GM12878 (cell line): ENCODE measurements around the gene SLAIN2. TPM values are rescaled to one million over a fixed set of nuclear protein-coding genes. Genes with fewer than 3 reads are reported as not detected.

Source experiments
- ATAC-seq: fragments of 200-7000 bp; cut with Tn5 transposase; 3 replicates; pipeline ENCODE4 v1.9.1; 2020; ENCODE audit warnings: mild to moderate bottlenecking, moderate library complexity
- BruUV-seq: library from RNA; stranded (reverse); fragments of 400-500 nt; replicated peaks from 2 replicates; lab custom pipeline; 2021; lab: Mats Ljungman, UMichigan
- CTCF ChIA-PET: fragments of 300-600 bp; sonication (Branson Sonifier 250); formaldehyde crosslinking; extraction: SDS; loops from one replicate; lab custom pipeline; 2021; ENCODE audit warnings: inconsistent platforms; lab: Yijun Ruan, JAX
- POLR2A ChIA-PET: fragments of 350-600 bp; formaldehyde crosslinking; extraction: SDS; loops from one replicate; lab custom pipeline; 2021; ENCODE audit warnings: inconsistent platforms; lab: Charles Lee
- RAD21 ChIA-PET: fragments of 300-600 bp; sonication (Branson Sonifier 250); formaldehyde crosslinking; loops from one replicate; lab custom pipeline; 2023; ENCODE audit warnings: antibody characterized with exemption; ENCODE audit not compliant: unreplicated experiment; lab: Charles Lee
- SMC1A ChIA-PET: fragments of 300-600 bp; sonication (Branson Sonifier 250); formaldehyde crosslinking; loops from one replicate; lab custom pipeline; 2023; ENCODE audit not compliant: unreplicated experiment, uncharacterized antibody; lab: Charles Lee
- DNase-seq: peaks from one replicate; pipeline ENCODE4 v3.0.0-alpha.2; 2011; ENCODE audit warnings: low read depth, low spot score
- FAIRE-seq: peaks from 3 replicates; lab custom pipeline; 2011; peaks lifted over from hg19 to GRCh38; lab: Jason Lieb, UNC
- H2AFZ ChIP-seq: 2 replicates; pipeline ENCODE4 v1.6.0; 2011; ENCODE audit warnings: low read depth, low read length, control low read depth; ENCODE audit not compliant: control insufficient read depth
- H3K27ac ChIP-seq: 2 replicates; pipeline ENCODE4 v1.5.1; 2011; ENCODE audit warnings: control low read depth; ENCODE audit not compliant: control insufficient read depth, insufficient read depth
- H3K27me3 ChIP-seq, 2 experiments: replicated peaks in 1 of 2; 2 replicates each; pipeline versions ENCODE4 v1.6.0 to v1.6.1; 2011; ENCODE audit warnings: low read length in 1 of 2; ENCODE audit not compliant: control insufficient read depth in 2 of 2, insufficient read depth in 2 of 2
- H3K36me3 ChIP-seq, 2 experiments: 2 replicates each; pipeline ENCODE4 v1.5.1; 2011; ENCODE audit warnings: low read length in 1 of 2; ENCODE audit not compliant: control insufficient read depth in 2 of 2, insufficient read depth in 2 of 2
- H3K4me1 ChIP-seq: 2 replicates; pipeline ENCODE4 v1.6.1; 2011; ENCODE audit warnings: mild to moderate bottlenecking, low read length, moderate library complexity, mixed read lengths; ENCODE audit not compliant: control insufficient read depth, insufficient read depth
- H3K4me2 ChIP-seq: 2 replicates; pipeline ENCODE4 v1.6.0; 2011; ENCODE audit warnings: control low read depth; ENCODE audit not compliant: control insufficient read depth, insufficient read depth
- H3K4me3 ChIP-seq: fragments of 200-600 bp; sonication (generic); 2 replicates; pipeline ENCODE4 v1.5.1; 2016
- H3K79me2 ChIP-seq: 2 replicates; pipeline ENCODE4 v1.6.0; 2011; ENCODE audit warnings: low read length; ENCODE audit not compliant: control insufficient read depth, insufficient read depth
- H3K9ac ChIP-seq: 2 replicates; pipeline ENCODE4 v1.8.0; 2011; ENCODE audit warnings: low read length, control low read depth, mixed read lengths; ENCODE audit not compliant: control insufficient read depth, insufficient read depth
- H3K9me3 ChIP-seq: replicated peaks from 3 replicates; pipeline ENCODE4 v1.5.1; 2011; ENCODE audit warnings: mild to moderate bottlenecking, low read length; ENCODE audit not compliant: control insufficient read depth, insufficient read depth
- H4K20me1 ChIP-seq: 2 replicates; pipeline ENCODE4 v1.6.0; 2011; ENCODE audit not compliant: control insufficient read depth, insufficient read depth
- CREB1 ChIP-seq: IDR thresholded peaks from 2 replicates; pipeline ENCODE4 v1.6.1; 2012; ENCODE audit warnings: low read depth, mild to moderate bottlenecking, inconsistent platforms
- EGR1 ChIP-seq, 2 experiments: IDR thresholded peaks; 1 replicate in 1 of 2; 2 replicates in 1 of 2; pipeline ENCODE4 v1.6.1; 2011 to 2012; ENCODE audit warnings: low read depth in 2 of 2, low read length in 2 of 2, borderline replicate concordance in 1 of 2, mild to moderate bottlenecking in 1 of 2, moderate library complexity in 1 of 2
- ETV6 ChIP-seq, 2 experiments: fragments of 450-650 bp in 1 of 2; IDR thresholded peaks in 1 of 2; conservative IDR thresholded peaks in 1 of 2; 2 replicates each; pipeline ENCODE4 v1.6.1; 2014; ENCODE audit warnings: antibody characterized with exemption in 1 of 2, borderline replicate concordance in 1 of 2, low read depth in 1 of 2, mild to moderate bottlenecking in 1 of 2, moderate library complexity in 1 of 2
- KDM1A ChIP-seq: fragments of 200-600 bp; sonication (generic); IDR thresholded peaks from 2 replicates; pipeline ENCODE4 v1.6.1; 2016; ENCODE audit warnings: borderline replicate concordance
- NFYA ChIP-seq: IDR thresholded peaks from 2 replicates; pipeline ENCODE4 v1.6.1; 2011; ENCODE audit warnings: low read depth, mild to moderate bottlenecking, low read length, improper control_type of control experiment, borderline replicate concordance
- STAT3 ChIP-seq: IDR thresholded peaks from 2 replicates; pipeline ENCODE4 v1.6.1; 2011; ENCODE audit warnings: low read depth, low read length, improper control_type of control experiment
- SUZ12 ChIP-seq: fragments of 200-600 bp; sonication (generic); IDR thresholded peaks from one replicate; pipeline ENCODE4 v1.6.1; 2018; ENCODE audit warnings: antibody characterized with exemption, mild to moderate bottlenecking; ENCODE audit not compliant: unreplicated experiment
- USF1 ChIP-seq: IDR thresholded peaks from 2 replicates; pipeline ENCODE4 v1.6.1; 2011; ENCODE audit warnings: borderline replicate concordance, low read depth, mild to moderate bottlenecking, moderate library complexity, mixed read lengths, low read length; ENCODE audit not compliant: insufficient read depth; ENCODE audit errors: extremely low read length
- ZBTB40 ChIP-seq: fragments of 450-650 bp; IDR thresholded peaks from 2 replicates; pipeline ENCODE4 v1.6.1; 2016; ENCODE audit warnings: mild to moderate bottlenecking, moderate library complexity, borderline replicate concordance
- WGBS: methylation state at CpG from one replicate; pipeline ENCODE4 v1.1.6; 2016; ENCODE audit warnings: low lambda C conversion rate; ENCODE audit not compliant: insufficient replicate concordance, insufficient coverage; ENCODE audit errors: missing lambda C conversion rate; 5-methylcytosine and 5-hydroxymethylcytosine counted together
- in situ Hi-C: fragments of 300-500 bp; cut with MboI; formaldehyde crosslinking; loops from 9 replicates; pipeline ENCODE4 v1.14.3; 2018; ENCODE audit warnings: mixed read lengths
- intact Hi-C: fragments of 100-400 bp; cut with micrococcal nuclease; formaldehyde crosslinking; loops from one replicate; pipeline ENCODE4 v1.14.2; 2022; ENCODE audit not compliant: unreplicated experiment
- polyA plus RNA-seq, 11 experiments: library from polyadenylated mRNA; depleted of rRNA in 4 of 11; unstranded in 6 of 11; stranded (reverse) in 5 of 11; fragments of >200 nt; fragmentation: Nextera tagmentation in 4 of 11; fragmentation: Illumina TruSeq in 1 of 11; extraction: Ambion mirVana in 4 of 11; extraction: Trizol in 1 of 11; gene quantifications; 1 replicate in 1 of 11; 2 replicates in 10 of 11; pipeline versions ENCODE4 v1.2.1 to v1.2.3, GENCODE V29; 2011 to 2016; ENCODE audit warnings: inconsistent platforms in 2 of 11, missing spikeins in 2 of 11, low read depth in 1 of 11
- total RNA-seq, 4 experiments: library from RNA; depleted of rRNA in 3 of 4; stranded (reverse); fragments of >200 nt in 3 of 4; fragmentation: Illumina TruSeq in 1 of 4; extraction: Trizol in 1 of 4; gene quantifications; 2 replicates each; pipeline versions ENCODE4 v1.2.1 to v1.2.3, GENCODE V29; 2013 to 2021
- TF ChIP-seq, protein P1 (sequence below): fragments of 450-650 bp; IDR thresholded peaks from 2 replicates; pipeline ENCODE4 v1.6.1; 2017; ENCODE audit warnings: mild to moderate bottlenecking
- TF ChIP-seq, protein P2 (sequence below): fragments of 450-650 bp; IDR thresholded peaks from 2 replicates; pipeline ENCODE4 v1.6.1; 2018; ENCODE audit warnings: borderline replicate concordance, mild to moderate bottlenecking; ENCODE audit not compliant: partially characterized antibody

Gene SLAIN2
- total and polyA plus RNA-seq, 10 of the 15 experiments (the other 5 are each of a cell fraction or from before 2014, with no cell fraction given): 4.3 to 96.6 (median 25.4) TPM

DNA sequence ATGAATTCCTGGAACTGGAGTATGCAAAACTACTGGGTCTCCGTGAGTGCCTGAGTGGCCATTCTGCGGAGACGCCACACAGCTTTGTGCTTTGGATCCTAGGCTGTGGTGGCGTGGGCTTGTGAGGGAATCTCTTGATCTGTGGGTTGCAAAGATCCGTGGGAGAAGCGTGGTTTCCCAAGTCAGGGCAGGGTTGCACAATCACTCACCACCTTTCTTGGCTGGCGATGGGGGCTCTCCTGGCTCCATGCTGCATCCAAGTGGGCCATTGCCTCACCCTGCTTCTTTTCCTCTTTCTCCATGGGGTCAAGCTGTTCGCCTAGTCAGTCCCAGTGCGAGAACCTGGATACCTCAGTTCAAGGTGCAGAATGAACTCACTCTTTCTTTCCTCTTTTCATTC lies 62.5 kb downstream of the SLAIN2 start (continued):
- TF ChIP-seq, protein P1, sequence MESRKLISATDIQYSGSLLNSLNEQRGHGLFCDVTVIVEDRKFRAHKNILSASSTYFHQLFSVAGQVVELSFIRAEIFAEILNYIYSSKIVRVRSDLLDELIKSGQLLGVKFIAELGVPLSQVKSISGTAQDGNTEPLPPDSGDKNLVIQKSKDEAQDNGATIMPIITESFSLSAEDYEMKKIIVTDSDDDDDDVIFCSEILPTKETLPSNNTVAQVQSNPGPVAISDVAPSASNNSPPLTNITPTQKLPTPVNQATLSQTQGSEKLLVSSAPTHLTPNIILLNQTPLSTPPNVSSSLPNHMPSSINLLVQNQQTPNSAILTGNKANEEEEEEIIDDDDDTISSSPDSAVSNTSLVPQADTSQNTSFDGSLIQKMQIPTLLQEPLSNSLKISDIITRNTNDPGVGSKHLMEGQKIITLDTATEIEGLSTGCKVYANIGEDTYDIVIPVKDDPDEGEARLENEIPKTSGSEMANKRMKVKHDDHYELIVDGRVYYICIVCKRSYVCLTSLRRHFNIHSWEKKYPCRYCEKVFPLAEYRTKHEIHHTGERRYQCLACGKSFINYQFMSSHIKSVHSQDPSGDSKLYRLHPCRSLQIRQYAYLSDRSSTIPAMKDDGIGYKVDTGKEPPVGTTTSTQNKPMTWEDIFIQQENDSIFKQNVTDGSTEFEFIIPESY: no peak
- no peak for TF ChIP-seq SUZ12
- TF ChIP-seq CREB1: no peak
- no peak for TF ChIP-seq USF1
- TF ChIP-seq EGR1 (IDR thresholded peaks at IDR 0.05; ENCODE audit: borderline replicate concordance in 1 of 2, low read depth in 2 of 2, low read length in 2 of 2): no peak
- TF ChIP-seq KDM1A: no peak
- TF ChIP-seq, all 136 proteins: peak for 0

DNA sequence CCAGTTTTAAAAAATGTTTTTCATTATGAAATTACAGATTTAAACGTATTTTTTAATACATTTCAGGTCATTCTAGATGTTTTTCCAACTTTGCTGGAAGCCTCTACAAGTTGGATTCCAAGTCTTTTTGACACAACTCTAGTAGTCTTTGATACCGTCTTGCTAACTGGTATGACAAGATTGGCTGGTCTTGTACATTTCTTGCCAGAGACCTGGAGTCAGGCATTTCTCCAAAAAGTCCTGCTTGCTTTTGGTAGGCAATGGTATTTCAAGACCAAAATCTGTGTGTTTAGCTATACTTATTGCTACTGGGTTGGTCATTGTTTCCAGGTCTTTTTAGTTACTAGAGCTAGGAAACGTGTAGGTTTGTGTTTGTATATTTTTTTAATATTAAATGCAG lies 64.6 kb downstream of the SLAIN2 start:
- SMC1A ChIA-PET: interaction anchor here (1.2 kb wide), 1 partner anchor 11 kb away, joined by 6 read pairs; no protein-coding TSS in a partner anchor
- TF ChIP-seq ETV6 (conservative IDR thresholded peaks at IDR 0.05 in 1 of 2, IDR thresholded peaks at IDR 0.05 in 1 of 2; ENCODE audit: borderline replicate concordance in 1 of 2, low read depth in 1 of 2): no peak
- TF ChIP-seq ZBTB40: no peak
- TF ChIP-seq NFYA: no peak
- TF ChIP-seq STAT3: no peak
- TF ChIP-seq EGR1 (IDR thresholded peaks at IDR 0.05; ENCODE audit: borderline replicate concordance in 1 of 2, low read depth in 2 of 2, low read length in 2 of 2): no peak
- TF ChIP-seq, protein P2, sequence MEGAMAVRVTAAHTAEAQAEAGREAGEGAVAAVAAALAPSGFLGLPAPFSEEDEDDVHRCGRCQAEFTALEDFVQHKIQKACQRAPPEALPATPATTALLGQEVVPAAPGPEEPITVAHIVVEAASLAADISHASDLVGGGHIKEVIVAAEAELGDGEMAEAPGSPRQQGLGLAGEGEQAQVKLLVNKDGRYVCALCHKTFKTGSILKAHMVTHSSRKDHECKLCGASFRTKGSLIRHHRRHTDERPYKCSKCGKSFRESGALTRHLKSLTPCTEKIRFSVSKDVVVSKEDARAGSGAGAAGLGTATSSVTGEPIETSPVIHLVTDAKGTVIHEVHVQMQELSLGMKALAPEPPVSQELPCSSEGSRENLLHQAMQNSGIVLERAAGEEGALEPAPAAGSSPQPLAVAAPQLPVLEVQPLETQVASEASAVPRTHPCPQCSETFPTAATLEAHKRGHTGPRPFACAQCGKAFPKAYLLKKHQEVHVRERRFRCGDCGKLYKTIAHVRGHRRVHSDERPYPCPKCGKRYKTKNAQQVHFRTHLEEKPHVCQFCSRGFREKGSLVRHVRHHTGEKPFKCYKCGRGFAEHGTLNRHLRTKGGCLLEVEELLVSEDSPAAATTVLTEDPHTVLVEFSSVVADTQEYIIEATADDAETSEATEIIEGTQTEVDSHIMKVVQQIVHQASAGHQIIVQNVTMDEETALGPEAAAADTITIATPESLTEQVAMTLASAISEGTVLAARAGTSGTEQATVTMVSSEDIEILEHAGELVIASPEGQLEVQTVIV: no peak

More for the DNA sequence above, 64.6 kb downstream of the SLAIN2 start:
- ATAC-seq (no peak), DNase-seq (no peak), FAIRE-seq (no peak)
- Histone ChIP-seq H3K27ac (no peak overlapping the region), H3K9me3 (no peaks in the 10 kb centered on the region), H2AFZ (no peak overlapping the region), H3K4me3 (no peak overlapping the region), H3K79me2 (no peaks in the 10 kb centered on the region), H4K20me1 (no peaks in the 10 kb centered on the region), H3K9ac (no peak overlapping the region), H3K36me3 (peaks cover 3 to 7% of the 10 kb centered on the region in 2 experiments; a peak in 3 of 4 replicates), H3K4me1 (no peaks in the 10 kb centered on the region), H3K27me3 (no peaks in the 10 kb centered on the region), H3K4me2 (no peak overlapping the region)
- ChIA-PET RAD21 (no interaction called here), CTCF (no interaction called here), POLR2A (no interaction called here)
- BruUV-seq: no TSS peak
- intact Hi-C loops (no loop called here), in situ Hi-C loops (no loop called here)
- 67% methylated on average over 3 of the region's 3 CpGs for WGBS
